Glomerular visceral epithelial cell (primary cell): ENCODE measurements around the gene TTC33.
A peak's percentile ranks its signal among the peaks of the same experiment; 100 is the strongest.
"Not testable (repeated sequence)": the region's sequence is repeated elsewhere in the genome, so short reads cannot be mapped to it uniquely, and the experiment has no call there.

Experiments
- DNase-seq: peaks from one replicate; pipeline ENCODE4 v3.0.0-alpha.2; 2016; ENCODE audit errors: extremely low spot score

The TTC33 gene

DNA sequence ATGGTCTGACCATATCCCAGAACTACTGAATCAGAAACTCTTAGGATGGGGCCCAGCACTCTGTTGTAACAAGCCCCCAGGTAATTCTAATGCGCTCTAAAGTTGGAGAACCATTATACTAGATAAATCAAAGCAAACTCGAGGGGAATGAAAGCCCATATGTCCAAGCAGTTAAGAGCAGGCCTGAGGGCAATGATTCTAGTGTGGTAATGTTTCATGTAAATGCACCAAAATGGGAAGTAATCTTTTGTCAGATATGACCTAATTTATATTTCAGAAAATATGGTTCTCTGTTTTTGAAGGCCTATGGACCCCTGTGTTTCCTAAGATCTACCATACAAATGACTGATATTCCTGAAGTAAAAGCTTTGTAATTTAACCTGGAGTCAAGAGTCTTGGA lies 184.0 kb downstream of the TTC33 start:
- no peak for DNase-seq

DNA sequence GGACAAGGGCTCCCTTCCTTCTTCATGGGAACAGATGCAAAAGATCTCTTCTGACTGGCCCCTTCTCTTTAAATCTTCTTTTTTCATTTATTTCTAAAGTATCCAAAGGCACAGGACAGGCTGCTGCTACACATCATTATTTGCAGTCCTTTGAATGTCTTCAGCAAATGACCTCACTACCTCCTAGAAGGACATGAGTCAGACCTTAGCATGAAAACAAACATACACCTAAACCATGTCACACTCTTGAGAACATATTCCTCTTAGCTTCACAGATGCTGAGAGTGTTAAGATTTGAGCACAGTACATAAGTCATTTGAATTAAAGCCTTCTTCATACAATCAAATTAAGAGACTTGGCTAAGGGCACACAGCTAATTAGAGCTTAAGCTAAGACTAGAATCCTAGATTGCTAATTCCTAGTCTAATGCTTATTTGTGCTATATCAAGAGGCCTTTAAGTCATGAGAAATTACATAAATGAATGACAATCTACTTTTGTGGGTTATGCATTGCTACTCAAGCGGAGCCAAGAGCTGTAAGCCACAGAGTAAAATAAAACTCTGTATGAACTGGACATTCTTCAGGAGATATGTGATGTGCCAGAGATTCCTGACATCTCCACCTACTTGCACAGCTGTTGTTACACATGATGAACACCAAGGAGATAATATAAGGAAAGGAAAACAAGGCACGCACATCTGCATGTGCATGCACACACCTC lies 185.2 kb downstream of the TTC33 start:
- peak; percentile 90 for DNase-seq

DNA sequence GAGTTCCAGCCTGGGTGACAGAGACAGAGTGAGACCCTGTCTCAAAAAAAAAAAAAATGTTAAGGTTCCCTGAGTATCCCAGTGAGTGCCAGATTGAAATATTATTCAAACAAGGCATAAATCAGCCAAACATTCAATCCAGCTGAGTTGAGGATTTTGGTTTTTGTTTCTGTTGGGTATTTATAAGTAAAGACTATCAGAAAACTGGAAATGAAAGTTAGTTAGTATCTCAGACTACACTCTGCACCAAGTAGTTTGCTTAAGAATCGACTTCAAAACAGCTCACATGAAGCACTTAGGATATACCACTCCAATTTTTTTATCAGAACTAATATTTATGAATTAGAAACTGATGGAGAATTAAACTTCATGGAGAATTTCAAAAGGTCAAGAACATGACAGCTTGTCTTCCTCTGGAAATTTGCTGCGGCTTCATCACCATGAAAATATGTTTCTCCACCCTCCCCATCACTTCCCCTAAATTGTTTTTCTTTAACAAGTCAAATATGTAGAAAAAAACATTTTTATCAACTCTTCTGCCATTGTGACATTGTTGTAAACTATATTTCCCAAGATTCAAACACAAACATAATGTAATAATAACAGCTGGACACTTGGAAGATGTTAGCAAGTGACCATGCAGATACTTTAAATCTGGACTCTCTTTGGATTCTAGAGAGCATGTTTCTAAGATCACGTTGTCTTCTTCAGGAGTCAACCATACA lies 186.1 kb downstream of the TTC33 start:
- no peak for DNase-seq

DNA sequence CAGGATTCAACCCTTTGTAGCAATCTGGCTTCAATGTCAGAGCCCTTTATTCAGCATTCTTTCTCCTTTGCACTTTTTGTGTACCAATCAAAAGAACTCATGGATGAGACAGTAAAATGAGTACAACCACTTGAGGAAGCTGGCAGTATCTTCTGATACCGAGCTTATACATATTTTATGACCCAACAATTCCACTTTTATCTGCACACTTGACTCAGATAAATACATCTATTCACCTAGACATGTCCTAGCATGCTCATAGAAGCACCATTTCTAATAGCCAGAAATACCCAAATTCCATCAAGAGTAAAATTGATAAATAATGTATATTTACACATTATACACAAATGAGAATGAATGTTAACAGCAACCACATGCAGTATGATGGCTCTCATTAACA lies 187.2 kb downstream of the TTC33 start:
- no peak for DNase-seq

DNA sequence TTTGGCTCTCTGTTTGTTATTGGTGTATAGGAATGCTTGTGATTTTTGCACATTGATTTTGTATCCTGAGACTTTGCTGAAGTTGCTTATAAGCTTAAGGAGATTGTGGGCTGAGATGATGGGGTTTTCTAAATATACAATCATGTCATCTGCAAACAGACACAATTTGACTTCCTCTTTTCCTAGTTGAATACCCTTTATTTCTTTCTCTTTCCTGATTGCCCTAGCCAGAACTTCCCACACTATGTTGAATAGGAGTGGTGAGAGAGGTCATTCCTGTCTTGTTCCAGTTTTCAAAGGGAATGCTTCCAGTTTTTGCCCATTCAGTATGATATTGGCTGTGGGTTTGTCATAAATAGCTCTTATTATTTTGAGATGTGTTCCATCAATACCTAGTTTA lies 192.6 kb downstream of the TTC33 start:
- DNase-seq = not testable (repeated sequence)

DNA sequence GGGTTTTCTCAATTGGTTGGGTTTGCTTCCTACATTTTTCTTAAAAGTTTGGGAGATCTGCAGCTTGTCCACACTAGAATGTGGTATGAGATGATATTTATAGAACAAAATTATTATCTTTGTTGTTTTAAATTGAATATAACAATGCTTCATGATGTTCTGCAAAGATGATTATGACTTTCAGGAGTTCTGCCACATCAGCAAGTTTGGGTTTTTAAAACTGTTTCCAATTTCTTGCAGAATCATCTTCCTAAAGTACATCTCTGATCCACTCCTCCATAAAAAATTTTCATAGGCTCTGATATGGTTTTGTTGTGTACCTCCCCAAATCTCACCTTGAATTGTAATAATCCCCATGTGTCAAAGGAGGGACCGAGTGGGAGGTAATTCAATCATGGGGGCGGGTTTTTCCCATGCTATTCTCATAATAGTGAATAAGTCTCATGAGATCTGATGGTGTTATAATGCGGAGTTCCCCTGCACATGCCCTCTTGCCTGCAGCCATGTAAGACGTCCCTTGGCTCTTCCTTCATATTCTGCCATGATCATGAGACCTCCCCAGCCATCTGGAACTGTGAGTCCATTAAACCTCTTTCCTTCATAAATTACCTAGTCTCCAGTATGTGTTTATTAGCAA lies 195.2 kb downstream of the TTC33 start:
- DNase-seq = no peak

DNA sequence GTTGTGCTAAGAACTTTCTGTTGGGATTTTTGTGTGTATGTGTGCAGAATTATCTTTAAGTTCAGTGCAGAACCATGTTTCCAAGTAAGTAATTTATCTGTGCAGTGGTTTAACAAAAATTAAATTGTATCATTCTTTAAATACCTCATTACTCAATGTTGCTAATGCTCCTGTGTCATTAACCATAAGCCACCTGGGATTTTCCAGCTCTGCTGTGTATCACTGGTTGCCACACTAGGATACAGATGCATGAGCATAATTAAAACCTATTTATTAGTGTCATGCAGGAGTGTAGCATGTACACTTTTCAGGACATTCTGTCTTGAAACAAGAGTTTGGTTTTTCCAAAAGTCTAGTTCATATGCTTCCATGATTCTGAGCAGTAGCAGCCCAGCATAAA lies 196.5 kb downstream of the TTC33 start:
- DNase-seq = no peak

DNA sequence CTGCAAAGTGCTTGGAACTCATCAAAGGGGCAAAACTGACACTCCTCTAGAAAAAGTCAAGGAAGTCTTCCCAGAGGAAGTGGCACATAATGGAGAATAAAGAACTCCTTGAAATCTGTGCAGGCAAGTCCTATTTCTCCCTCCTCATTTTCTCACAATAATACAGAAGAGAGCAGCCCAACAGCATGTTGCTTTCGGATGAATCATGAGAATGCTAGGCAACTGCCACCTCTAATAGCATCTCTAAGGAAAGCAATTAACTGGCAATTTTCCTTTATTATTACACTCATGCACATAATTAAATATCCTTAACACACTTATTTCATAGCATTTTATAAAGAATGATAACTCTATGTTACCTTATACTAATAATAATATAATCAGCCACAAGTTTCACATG lies 198.3 kb downstream of the TTC33 start:
- no peak for DNase-seq

DNA sequence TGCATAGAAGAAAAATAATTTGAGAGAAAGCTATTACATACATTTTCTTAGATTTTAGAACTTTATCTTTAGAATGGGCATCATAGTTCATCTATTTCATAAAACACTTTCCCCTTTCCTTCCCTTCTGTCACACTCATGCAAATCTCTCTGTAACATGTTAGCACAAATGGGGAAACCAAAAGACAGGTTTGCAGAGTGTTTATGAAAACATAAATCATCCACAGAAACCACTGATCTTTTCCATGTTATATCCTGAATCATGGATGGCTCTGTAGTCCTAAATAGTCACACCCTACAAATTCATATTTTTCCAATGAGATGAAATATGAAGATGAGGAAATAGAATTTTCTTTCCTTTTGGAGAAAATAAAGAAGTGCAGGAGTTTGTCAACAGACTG lies 198.9 kb downstream of the TTC33 start:
- no peak for DNase-seq

DNA sequence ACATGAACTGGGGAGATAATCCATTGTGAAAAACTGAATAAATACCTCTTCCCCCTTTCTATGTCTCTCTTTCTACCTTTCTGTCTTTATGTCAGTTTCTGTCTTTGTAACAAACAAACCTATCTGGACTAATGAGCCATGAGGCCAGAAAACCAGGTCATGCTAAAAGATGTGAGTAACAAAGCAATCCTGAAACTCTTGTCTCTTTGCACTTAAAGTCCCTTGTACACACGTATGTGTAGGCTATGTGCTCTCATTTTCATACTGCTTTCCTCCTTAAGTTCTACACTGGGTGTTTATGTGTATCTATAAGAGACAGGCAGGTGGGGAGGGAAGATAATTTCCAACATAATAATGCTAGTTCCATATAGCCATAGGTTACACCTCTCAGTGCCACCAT lies 199.9 kb downstream of the TTC33 start:
- no peak for DNase-seq

DNA sequence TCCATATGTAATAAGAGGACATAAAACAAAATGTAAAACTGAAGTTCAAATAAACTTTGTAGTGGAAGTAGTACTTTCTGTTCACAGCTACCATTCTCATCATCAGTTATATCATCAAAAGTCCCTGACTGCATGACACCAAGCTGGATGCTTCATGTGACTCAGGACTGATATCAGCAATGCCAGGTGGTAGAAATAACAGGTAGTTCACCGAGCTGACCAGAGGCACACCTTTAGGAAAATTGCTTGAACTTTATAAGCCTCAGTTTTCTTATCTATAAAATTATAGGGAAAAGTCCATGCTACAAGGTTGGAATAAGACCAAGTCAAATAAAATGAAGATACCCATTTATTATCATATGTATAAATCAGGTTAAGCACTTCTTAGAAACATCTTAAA lies 200.9 kb downstream of the TTC33 start:
- DNase-seq = no peak

DNA sequence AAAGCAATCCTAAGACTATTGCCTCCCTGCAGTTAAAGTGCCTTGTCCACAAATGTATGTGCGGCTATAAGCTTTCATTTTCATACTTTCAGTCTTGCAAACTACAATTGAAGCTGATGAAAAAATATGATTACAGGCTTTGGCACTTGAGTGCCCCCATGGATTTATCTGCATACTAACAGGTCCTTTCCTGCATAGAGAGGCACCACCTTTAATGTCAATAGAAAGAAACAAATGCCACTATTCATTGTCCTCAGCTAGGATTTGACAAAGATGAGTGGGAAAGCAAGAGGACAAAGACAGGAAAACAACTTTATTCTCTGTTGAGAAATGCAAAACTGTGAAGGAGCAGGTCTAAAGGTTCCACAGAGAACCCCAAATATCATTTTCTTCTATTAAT lies 201.7 kb downstream of the TTC33 start:
- no peak for DNase-seq

DNA sequence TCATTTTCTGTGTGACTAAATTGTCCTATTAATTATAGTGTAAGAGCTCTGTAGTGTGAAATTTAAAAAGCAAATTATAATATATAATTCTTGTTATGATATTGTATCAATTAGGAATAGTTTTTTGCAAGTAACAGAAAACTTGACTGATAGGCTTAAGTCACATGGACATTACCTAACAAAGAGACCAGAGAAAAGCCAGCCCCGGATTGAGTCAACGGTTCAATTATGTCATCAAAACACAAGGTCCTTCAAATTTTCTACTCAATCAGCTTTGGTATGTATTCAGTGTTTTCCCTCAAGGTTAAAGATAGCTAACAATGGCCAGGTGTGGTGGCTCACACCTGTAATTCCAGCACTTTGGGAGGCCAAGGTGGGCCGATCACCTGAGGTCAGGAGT lies 202.8 kb downstream of the TTC33 start:
- DNase-seq = no peak

DNA sequence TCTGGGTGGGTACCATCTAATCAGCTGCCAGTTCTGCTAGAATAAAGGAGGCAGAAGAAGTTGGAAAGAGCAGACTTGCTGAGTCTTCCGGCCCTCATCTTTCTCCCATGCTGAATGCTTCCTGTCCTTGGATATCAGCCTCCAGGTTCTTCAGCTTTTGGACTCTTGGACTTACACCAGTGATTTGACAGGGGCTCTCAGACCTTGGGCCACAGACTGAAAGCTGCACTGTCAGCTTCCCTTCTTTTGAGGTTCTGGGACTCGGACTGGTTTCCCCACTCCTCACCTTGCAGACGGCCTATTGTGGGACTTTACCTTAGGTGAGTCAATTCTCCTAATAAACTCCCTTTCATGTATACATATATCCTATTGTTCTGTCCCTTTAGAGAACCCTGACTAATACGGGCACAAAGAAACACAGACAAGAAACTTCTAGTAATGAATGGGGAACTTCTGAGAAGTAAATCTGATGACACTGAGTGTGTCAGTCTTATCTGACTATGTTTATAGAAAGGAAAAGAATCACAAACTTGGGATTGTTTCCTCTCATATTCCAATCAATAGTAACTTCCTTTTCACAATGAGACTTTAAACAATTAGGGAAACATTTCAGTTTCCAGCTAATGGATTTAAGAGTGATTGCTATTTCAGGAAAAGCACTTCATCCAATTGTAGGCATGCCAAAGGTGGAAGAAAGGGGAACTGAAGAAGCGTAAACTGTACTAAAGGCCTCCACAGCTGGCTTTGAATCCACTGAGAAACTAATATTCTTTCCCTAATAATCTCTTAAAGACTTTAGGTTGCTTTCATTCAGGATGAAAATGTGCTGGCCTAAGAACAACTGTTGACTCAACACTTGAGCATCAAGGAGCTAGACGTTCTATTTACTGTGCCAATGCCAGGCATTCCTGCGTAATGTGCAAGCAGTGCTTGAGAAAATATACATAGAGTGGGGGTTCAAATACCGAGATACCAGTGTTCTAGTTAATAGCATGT lies 204.0 kb downstream of the TTC33 start:
- peak; percentile 88 for DNase-seq

DNA sequence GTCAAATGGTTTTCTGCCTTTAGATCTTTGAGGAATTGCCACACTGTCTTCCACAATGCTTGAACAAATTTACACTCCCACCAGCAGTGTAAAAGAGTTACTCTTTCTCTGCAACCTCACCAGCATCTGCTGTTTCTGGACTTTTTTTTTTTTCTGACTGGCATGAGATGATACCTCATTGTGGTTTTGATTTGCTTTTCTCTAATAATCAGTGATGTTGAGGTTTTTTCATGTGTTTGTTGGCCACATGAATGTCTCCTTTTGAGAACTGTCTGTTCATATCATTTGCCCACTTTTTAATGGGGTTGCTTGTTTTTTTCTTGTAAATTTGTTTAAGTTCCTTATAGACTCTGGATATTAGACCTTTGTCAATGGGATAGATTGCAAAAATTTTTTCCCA lies 205.3 kb downstream of the TTC33 start:
- no peak for DNase-seq

DNA sequence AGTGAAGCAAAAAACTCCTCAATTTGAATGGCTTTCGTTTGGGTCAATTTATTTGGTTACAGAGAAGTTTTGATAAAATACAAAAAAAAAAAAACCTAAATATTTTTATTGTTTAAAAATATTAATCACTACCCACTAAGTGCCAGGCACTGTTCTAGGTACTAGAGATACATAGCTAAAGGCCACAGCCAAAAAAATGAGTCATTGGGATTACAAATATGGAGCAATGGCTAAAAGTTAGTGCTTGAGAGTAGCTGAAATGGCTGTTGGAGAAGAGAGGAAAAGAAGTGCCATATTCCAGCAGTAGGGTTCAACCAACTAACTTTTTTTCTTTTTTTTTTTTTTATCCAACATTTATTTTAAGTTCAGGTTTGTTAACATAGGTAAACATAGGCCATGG lies 206.1 kb downstream of the TTC33 start:
- DNase-seq = no peak

DNA sequence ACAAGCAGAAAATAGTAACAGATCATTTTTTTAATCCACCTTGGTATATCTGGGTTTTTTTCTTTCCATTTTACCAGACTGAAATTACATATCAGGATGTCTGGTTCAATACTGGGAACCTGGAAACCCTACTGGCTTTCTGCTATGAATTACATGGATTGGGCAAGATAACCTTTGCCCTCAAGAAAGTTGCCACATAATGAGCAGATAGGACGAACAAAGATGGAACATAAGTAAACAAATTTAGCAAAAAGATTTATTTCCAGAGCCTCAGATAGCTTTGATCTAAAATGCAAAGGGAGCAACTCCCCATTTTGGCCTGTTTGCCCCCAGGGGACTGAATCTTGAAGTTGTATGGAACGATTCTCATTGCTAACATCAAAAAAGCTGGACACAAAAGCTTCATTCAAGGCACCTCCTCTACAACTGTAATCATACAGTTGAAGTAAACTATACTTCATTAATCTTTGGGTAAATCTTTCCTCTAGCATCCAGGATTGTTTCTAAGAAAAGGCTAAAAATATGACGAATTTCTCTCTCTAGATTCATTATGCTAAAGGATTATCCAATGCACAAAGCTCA lies 207.7 kb downstream of the TTC33 start:
- no peak for DNase-seq

DNA sequence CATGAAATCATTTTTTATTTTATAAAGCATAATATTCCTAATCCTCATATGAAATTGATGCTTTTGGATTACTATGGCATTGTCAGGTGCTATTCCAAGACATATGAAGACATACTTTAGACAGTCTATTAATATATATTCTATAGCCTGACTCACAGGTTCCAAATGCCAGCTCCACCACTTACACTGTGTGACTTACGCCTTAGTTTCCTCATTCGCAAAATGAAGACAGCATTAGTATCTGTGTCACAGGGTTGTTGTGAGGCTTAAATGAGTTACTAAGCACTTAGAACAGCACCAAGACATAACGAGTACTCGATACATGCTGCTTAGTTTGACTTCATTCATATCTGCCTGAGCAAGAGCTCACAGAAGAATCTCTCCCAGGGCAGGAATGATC lies 208.2 kb downstream of the TTC33 start:
- DNase-seq = no peak

DNA sequence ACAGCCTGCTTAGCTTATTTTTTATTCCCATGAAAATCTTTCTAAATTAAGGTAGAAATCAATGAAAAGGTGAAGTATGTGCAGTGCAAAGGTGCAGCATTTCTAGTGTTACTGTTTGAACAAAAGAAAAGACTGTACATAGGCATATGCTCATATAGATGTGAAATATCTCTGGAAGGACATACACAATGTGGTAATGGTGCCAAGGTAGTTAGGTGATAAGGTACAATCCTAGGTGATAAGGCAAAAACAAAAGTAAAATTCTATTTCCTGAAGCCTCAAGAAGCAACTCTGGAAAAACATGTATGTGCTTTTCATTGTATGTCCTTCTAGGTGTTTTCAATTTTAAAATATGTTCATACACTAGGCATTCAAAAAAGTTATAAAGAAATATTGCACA lies 215.5 kb downstream of the TTC33 start:
- DNase-seq = no peak

DNA sequence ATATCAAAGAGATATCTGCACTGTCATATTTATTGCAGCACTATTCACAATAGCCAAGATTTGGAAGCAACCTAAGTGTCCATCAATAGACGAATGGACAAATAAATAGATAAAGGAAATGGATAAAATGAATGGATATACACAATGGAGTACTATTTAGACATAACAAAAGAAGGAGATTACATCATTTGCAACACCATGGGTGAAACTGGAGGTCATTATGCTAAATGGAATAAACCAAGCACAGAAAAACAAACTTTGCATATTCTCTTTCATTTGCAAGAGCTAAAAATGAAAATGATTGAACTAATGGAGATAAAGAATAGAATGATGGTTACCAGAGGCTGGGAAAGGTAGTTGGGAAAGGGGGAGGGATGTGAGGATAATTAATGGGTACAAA lies 231.1 kb downstream of the TTC33 start:
- DNase-seq = no peak

DNA sequence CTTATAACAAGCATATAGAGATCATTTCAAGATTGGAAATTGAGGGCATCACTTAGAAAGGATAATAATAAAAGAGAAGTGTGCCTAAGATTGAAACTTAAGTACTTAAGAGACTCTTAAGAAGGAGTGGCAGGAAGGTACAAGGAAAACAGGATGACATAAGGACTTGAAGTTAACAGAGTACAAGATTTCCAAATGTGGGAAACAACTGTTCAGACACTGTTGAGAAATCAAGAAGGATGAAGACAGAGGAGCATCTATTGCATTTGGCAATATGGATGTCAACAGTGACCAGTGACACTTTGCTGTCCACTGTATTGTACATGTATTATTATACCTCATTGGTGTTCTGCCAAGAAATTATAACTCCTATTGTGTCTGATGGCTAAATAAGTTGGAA lies 233.8 kb downstream of the TTC33 start:
- no peak for DNase-seq
